Calu3 (cell line): ENCODE measurements around the gene CAPN9. TPM values are rescaled to one million over a fixed set of nuclear protein-coding genes. Genes with fewer than 3 reads are reported as not detected.
A peak's percentile ranks its signal among the peaks of the same experiment; 100 is the strongest.
"Not testable (repeated sequence)": the region's sequence is repeated elsewhere in the genome, so short reads cannot be mapped to it uniquely, and the experiment has no call there.

Experiments used
- BruUV-seq: library from RNA; stranded (reverse); fragments of 400-500 nt; replicated peaks from 2 replicates; lab custom pipeline; 2021; lab: Mats Ljungman, UMichigan
- CTCF ChIA-PET: fragments of 300-600 bp; sonication (Branson Sonifier 250); formaldehyde crosslinking; loops from one replicate; lab custom pipeline; 2022; ENCODE audit warnings: antibody characterized with exemption; lab: Charles Lee
- DNase-seq: peaks from one replicate; pipeline ENCODE4 v3.0.0; 2022
- H3K27ac Mint-ChIP-seq: one replicate; pipeline ENCODE4 v1.8.0; 2022; ENCODE audit warnings: mixed read lengths; ENCODE audit not compliant: unreplicated experiment
- H3K27me3 Mint-ChIP-seq: one replicate; pipeline ENCODE4 v1.8.0; 2022; ENCODE audit warnings: mixed read lengths; ENCODE audit not compliant: unreplicated experiment
- H3K36me3 Mint-ChIP-seq: one replicate; pipeline ENCODE4 v1.8.0; 2022; ENCODE audit warnings: mild to moderate bottlenecking, moderate library complexity, mixed read lengths; ENCODE audit not compliant: insufficient read depth, unreplicated experiment
- H3K4me1 Mint-ChIP-seq: one replicate; pipeline ENCODE4 v1.8.0; 2022; ENCODE audit warnings: mild to moderate bottlenecking, low read depth, mixed read lengths; ENCODE audit not compliant: unreplicated experiment
- H3K4me3 Mint-ChIP-seq: one replicate; pipeline ENCODE4 v1.8.0; 2022; ENCODE audit warnings: mild to moderate bottlenecking, low read depth, moderate library complexity, mixed read lengths; ENCODE audit not compliant: unreplicated experiment
- H3K9me3 Mint-ChIP-seq: one replicate; pipeline ENCODE4 v1.8.0; 2022; ENCODE audit warnings: low read depth, mixed read lengths; ENCODE audit not compliant: unreplicated experiment
- intact Hi-C: fragments of 100-400 bp; cut with micrococcal nuclease; formaldehyde crosslinking; loops from one replicate; pipeline ENCODE4 v1.10.0; 2022; ENCODE audit not compliant: unreplicated experiment
- total RNA-seq: library from RNA; stranded (reverse); gene quantifications from 2 replicates; pipeline ENCODE4 v1.2.3, GENCODE V29; 2022
- TF ChIP-seq, protein P1 (sequence below): fragments of 200-600 bp; IDR thresholded peaks from one replicate; pipeline ENCODE4 v1.8.0; 2022; ENCODE audit warnings: antibody characterized with exemption; ENCODE audit not compliant: unreplicated experiment

CAPN9 gene
- total RNA-seq, 1 experiment from 2014 or later, result not detected

- peaks cover 44% of the 10 kb centered on the region for H3K4me1 Mint-ChIP-seq
- peak within 1 kb of the TSS; percentile 63 for H3K27ac Mint-ChIP-seq
- CTCF ChIA-PET, result interaction anchor here (0.6 to 2.0 kb wide), 8 partner anchors 9 to 404 kb away, joined by 3 to 8 read pairs (median 4); partner anchors contain the start of gene COG2
- H3K27me3 Mint-ChIP-seq, result no peaks in the 10 kb centered on the region
- TF ChIP-seq, protein P1, sequence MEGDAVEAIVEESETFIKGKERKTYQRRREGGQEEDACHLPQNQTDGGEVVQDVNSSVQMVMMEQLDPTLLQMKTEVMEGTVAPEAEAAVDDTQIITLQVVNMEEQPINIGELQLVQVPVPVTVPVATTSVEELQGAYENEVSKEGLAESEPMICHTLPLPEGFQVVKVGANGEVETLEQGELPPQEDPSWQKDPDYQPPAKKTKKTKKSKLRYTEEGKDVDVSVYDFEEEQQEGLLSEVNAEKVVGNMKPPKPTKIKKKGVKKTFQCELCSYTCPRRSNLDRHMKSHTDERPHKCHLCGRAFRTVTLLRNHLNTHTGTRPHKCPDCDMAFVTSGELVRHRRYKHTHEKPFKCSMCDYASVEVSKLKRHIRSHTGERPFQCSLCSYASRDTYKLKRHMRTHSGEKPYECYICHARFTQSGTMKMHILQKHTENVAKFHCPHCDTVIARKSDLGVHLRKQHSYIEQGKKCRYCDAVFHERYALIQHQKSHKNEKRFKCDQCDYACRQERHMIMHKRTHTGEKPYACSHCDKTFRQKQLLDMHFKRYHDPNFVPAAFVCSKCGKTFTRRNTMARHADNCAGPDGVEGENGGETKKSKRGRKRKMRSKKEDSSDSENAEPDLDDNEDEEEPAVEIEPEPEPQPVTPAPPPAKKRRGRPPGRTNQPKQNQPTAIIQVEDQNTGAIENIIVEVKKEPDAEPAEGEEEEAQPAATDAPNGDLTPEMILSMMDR, result no peak
- peak; percentile 79 for DNase-seq
- H3K36me3 Mint-ChIP-seq, result peaks cover 9% of the 10 kb centered on the region
- H3K9me3 Mint-ChIP-seq, result peaks cover 3% of the 10 kb centered on the region
- intact Hi-C loops, result loop anchor here (2.0 kb wide), 1 partner anchor 59 kb away; no protein-coding TSS in a partner anchor
- peak within 1 kb of the TSS; percentile 66 for H3K4me3 Mint-ChIP-seq
- no TSS peak for BruUV-seq
Measured at GRCh38 chr1:230713915-230714764, 33.0 kb upstream of the CAPN9 start, which contains the start of gene AGT. Gene AGT, minus strand, starts transcription at chr1:230714122. Its CDS starts 3,299 bp downstream, at chr1:230710823.

DNA sequence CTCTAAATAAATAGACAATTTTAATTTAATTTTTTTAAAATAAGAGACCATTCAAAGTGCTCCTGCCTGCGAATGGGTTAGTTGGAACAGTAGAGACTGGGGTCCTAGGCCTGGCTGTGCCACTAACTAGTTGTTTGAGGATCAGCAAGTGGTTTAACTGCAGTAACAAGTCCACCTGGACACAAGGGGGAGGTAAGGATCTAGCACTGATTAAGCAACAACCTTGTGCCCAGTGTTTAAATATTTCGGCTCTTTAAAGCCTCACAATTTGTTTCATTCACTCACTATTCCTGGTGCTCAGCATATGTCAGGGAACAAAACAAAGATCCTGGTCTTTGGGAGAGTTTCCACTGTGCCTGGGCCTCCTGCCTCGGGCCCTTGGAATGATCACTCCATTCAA is 31.7 kb upstream of the CAPN9 start:
- Mint-ChIP-seq H3K9me3 (peaks cover 3% of the 10 kb centered on the region), H3K27me3 (no peaks in the 10 kb centered on the region), H3K36me3 (peaks cover 10% of the 10 kb centered on the region), H3K4me1 (peaks cover 42% of the 10 kb centered on the region), H3K27ac (no peak overlapping the region), H3K4me3 (no peak overlapping the region)
- no TSS peak for BruUV-seq
- CTCF ChIA-PET, result interaction anchor here (2.0 kb wide), 1 partner anchor 57 kb away, joined by 8 read pairs; no protein-coding TSS in a partner anchor
- DNase-seq, result no peak
- intact Hi-C loops, result loop anchor here (2.0 kb wide), 1 partner anchor 57 kb away; no protein-coding TSS in a partner anchor
- TF ChIP-seq, protein P1, result no peak

- H3K27ac Mint-ChIP-seq, H3K4me3 Mint-ChIP-seq, H3K9me3 Mint-ChIP-seq, DNase-seq, CTCF ChIA-PET, BruUV-seq, H3K27me3 Mint-ChIP-seq, intact Hi-C loops: not testable (repeated sequence)
- peaks cover 42% of the 10 kb centered on the region for H3K4me1 Mint-ChIP-seq
- H3K36me3 Mint-ChIP-seq, result peaks cover 15% of the 10 kb centered on the region
Measured at GRCh38 chr1:230716453-230716852, 30.7 kb upstream of the CAPN9 start.

GRCh38 chr1:230717251-230717650 is 29.9 kb upstream of the CAPN9 start:
- TF ChIP-seq, protein P1, result no peak
- BruUV-seq, result no TSS peak
- Mint-ChIP-seq H3K36me3 (peaks cover 15% of the 10 kb centered on the region), H3K4me1 (peaks cover 36% of the 10 kb centered on the region), H3K4me3 (no peak overlapping the region), H3K27me3 (no peaks in the 10 kb centered on the region), H3K9me3 (peaks cover 5% of the 10 kb centered on the region), H3K27ac (no peak overlapping the region)
- CTCF ChIA-PET, result interaction anchor here (0.9 kb wide), 1 partner anchor 14 kb away, joined by 3 read pairs; no protein-coding TSS in a partner anchor
- intact Hi-C loops, result no loop called here
- no peak for DNase-seq

DNA sequence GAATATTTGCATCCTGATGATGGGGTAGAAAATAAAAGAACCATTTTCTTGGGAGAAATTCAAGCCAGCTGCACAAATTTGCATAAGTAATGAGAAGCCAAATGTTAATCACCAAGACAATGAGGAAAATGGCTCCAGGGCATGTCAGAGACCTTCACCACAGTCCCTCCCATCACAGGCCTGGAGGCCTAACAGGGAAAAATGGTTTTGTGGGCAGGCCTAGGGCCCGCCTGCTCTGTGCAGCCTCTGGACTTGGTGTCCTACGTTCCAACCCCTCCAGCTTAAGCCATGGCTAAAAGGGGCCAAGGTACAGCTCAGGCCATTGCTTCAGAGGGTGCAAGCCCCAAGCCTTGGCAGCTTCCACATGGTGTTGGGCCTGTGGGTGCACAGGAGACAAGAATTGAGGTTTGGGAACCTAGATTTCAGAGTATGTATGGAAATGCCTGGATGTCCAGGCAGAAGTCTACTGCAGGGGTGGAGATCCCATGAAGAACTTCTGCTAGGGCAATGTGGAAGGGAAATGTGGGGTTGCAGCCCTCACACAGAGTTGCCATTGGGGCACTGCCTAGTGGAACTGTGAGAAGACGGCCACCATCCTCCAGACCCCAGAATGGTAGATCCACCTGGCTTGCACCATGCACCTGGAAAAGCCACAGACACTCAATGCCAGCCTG is 25.2 kb upstream of the CAPN9 start:
- BruUV-seq, DNase-seq, H3K4me3 Mint-ChIP-seq, H3K27me3 Mint-ChIP-seq, H3K27ac Mint-ChIP-seq, H3K36me3 Mint-ChIP-seq, CTCF ChIA-PET, H3K4me1 Mint-ChIP-seq, H3K9me3 Mint-ChIP-seq, intact Hi-C loops: not testable (repeated sequence)
